NCI-H1694 treated with DMSO at 0.1 percent for 48 hours (cell line): Measurements from ENCODE around the gene LIN7B.
"Not testable (repeated sequence)": the region's sequence is repeated elsewhere in the genome, so short reads cannot be mapped to it uniquely, and the experiment has no call there.

Experiments used
- DNase-seq: peaks from one replicate; lab custom pipeline; 2025; lab: John Stamatoyannopoulos, UW

Gene LIN7B, protein sequence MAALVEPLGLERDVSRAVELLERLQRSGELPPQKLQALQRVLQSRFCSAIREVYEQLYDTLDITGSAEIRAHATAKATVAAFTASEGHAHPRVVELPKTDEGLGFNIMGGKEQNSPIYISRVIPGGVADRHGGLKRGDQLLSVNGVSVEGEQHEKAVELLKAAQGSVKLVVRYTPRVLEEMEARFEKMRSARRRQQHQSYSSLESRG

DNA sequence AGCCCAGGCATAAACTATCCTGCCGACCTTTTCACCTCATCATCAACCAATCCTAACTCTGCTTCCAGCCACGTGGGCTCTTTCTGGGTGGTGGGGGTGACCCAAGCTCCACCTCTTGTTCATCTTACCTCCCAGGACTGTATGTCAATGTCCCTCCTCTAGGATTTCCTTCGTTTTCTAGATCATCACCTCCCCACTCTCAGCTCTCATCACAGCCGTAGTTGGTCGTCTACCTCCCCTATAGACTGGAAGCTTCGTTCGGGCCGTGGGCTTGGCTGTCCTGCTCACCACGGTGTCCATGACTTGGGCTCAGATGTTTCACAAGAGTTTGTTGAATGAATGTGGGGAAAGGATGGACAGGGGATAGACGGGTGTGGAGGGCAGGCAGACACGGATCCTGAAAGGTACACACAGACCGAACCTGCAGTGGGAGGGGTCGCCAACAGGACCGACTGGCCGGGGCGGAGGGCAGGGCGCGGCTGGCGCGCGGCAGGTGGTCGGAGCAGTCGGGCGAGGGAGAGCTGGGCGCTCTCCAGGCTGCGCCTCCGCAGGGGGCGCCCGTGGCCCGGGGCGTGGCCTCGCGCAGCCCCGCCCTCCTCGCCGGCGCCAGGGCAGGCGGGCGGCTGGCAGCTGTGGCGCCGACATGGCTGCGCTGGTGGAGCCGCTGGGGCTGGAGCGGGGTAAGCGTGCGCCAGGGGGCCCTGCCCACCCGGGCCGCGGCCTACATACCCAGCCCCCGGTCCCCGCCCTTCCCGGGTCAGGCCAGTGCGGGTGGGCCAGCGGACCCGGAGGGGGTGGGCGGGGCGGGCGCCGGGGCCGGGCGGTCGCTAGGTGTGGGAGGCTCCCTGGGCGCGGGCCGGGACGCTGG, at the start of gene LIN7B:
LIN7B (plus strand) TSS at position 609 of the 868 bp plus-strand sequence; CDS start at position 644, 35 bp downstream.
- DNase-seq = peak; percentile 46

DNA sequence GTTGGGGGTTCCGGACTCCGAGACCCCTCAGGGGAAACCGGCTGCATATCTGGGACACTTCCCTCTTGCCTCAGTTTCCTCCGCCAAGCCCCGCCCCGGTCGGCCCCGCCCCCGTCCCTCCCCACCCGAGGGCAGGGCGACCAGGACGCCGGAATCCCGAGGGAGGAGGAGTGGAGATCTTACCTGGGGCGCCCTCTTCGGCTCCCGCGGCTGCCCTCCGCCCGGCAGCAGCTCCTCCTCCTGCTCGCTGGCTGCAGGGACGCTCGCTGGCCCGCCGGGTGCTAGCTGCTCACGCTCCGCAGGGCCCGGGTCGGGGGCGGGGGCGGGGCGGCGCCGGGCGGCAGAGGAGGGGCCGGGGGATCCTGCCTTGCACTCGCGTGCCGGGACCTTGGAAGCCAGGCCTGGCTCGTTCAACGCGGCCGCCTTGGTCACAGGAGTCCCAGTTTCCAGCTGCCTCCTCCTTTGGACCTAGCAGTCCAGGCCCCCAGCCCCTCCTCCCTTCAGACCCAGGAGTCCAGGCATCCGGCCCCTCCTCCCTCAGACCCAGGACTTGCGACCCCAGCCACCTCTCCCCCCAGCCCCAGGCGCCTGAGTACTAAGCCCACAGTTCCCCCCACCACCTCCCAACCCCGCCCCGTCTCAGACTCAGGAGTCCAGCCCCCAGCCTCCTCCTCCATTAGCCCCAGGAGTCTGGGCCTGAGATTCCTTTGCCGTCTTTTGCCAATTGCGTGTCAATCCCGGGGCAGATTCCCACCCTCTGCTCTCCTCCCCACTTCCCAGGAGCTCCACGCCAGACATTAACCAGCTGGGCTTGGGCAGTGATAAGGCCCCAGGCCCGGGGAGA, 49.2 kb upstream of the LIN7B start, which contains the start of gene NTF4:
NTF4 (minus strand) TSS at position 51 of the 844 bp plus-strand sequence. CDS start 2,821 bp downstream, outside the sequence.
- no peak for DNase-seq

DNA sequence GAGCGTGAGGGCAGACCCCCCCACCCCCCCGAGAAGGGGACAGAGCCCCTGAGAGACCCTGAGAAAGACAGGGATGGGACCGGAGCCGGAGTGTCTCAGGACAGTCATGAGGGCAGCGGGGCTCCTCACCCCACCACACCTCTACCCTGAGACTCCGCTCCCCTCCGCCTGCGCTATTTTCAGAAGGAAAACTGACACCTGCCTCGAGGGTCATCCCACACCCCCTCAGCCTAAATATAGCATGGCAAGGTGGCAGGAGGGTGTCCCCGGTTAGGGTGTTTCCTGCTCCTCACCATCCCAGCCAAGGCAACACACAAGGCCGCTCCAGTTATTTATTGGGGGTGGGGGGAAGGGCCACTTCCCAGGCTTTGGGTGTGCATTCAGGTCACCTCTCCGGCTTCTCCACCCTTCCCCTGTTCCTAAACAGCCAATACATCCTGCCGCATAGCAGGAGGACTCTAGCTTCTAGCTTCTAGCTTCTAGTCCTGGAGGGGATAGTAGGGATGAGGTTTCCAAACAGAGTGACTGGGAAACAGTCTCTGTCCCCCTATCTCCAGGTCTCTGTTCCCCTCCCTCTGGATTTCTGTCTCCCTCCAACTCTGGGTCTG, 48.2 kb upstream of the LIN7B start:
- DNase-seq = no peak

DNA sequence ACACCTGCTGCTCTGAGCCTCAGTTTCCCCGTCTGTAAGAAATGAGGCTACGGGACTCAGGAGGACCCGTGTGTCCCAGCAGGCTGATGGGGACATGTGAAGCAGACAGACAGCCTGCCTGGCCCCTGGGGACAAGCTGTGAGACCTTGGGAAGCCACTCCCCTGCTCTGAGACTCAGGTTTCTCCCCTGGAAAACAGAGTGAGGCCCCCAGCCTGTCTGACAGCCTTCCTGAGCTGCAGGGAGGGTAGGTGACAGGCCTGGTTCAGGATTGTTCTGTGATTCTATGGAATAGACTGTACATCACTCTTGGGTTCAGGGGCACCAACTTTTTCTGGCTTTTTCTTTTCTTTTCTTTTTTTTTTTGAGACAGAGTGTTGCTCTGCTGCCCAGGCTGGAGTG, 46.6 kb upstream of the LIN7B start:
- no peak for DNase-seq

DNA sequence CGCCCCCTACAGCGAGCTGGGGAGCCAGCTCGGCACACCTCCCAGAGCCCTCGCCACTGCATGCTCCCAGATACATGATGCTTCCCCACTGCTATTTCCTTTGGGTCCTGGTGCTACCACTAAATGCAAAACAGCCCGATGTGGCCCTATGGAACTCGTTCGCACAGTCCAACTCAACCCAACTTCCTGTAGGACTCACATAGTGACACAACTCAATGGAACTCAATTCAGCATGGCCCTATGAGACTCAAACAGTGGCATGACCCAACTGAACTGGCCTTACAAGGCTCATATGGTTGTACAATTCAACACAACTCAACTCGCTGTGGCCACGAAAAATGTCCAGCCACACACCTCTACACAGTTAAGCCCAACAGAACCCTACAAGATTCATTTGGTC, 45.1 kb upstream of the LIN7B start:
- no peak for DNase-seq

DNA sequence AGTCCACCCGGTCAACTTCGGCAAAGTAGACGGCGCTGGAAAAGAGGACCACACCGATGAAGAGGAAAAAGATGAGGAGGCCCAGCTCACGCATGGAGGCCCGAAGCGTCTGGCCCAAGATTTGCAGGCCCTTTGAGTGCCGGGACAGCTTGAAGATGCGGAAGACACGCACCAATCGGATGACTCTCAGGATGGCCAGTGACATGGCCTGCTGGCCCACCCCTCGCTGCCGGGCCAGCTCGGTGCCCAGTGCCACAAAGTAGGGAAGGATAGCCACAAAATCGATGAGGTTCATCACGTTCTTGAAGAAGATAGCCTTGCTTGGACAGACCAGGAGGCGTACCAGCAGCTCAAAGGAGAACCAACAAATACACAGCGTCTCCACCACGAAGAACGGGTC, 43.8 kb upstream of the LIN7B start:
- DNase-seq = no peak

DNA sequence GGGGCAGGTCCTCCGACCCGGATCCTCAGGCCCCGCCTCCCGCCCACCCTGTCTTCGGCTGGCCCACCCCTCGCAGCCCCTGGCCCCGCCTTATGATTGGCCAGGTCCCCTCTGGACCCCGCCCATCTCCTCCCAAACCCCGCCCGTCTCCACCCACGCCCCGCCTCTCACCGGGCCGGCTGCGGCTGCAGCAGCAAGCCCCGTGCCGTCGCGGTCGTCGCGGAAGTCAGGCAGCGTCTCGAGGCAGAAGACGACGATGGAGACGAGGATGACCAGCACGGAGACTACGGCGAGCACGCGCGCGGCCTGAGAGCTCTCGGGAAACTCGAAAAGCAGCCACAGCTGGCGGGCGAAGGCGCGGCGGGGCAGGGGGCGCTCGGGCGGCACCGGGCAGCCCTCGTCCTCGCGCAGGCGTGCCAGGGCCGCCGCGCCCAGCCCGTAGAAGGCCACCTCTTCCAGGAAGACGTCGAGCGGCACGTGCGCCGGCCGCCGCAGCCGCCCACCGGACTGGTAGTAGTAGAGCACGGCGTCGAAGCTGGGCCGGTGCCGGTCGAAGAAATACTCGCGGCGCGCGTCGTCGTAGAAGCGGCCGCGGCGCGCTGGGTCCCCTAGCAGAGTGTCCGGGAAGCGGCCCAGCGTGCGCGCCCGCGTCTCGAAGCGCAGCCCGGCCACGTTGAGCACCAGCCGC, 42.2 kb upstream of the LIN7B start:
- DNase-seq = no peak

DNA sequence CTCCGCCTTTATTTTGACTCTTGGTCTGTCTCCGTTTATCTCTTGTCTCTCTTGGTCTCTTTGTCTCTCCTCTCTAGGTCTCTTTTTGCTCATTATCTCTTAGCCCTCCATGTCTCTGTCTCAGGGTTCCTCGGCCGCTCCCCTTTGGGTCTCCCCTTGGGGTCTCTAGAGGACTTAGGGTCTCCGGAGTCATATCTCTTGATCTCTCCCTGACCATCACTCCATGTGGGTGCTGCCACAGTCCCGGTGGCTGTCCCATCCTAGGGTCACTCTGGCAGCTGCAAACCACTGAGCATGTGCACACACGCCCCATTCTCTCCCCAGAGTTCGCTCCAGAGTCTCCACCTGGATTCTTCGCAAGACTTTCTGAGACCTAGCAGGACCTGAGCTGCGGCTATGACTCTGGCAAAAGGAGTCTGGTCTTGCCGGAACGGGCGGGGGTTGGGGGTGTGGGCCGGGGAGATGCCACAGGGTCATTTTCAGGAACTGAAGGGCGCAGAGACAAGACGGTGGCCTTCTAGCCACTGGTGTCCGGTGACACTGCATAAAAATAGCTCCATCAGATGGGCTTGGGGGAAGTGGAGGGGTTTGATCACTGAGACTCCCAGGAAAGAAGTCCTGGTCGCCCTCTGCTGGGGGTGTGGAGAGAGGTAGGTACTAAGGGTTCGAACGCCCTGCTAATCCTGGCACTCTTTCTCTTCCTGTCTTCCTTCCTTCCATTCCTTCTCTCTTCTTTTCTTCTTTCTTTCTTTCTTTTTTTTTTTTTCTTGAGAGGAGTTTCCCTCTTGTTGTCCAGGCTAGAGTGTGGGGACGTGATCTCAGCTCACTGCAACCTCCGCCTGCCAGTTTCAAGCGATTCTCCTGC, 40.4 kb upstream of the LIN7B start:
- peak; percentile 40 for DNase-seq

DNA sequence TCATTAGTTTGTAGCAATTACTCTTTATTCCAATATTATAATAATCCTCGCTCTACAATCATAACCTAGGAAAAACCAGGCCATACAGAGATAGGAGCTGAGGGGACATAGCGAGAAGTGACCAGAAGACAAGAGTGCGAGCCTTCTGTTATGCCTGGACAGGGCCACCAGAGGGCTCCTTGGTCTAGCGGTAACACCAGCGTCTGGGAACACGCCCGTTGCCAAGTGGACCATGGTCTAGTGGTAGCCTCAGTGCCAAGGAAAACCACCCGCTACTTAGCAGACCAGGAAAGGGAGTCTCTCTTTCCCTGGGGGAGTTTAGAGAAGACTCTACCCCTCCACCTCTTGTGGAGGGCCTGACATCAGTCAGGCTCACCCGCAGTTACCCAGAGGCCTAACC, 39.3 kb upstream of the LIN7B start:
- not testable (repeated sequence) for DNase-seq

DNA sequence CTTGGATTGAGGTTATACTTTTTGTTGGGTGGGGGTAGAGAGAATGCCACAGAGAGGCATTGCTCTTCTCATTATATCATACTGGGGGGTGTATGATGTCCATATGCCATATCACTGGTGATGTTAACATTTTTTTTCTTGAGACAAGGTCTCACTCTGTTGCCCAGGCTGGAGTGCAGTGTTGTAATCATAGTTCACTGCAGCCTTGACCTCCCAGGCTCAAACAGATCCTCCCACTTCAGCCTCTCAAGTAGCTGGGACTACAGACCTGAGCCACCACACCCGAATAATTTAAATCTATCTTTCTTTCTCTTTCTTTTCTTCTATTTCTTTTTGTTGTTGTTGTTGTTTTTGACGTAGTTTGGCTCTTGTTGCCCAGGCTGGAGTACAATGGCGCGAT, 33.8 kb upstream of the LIN7B start:
- DNase-seq = no peak

DNA sequence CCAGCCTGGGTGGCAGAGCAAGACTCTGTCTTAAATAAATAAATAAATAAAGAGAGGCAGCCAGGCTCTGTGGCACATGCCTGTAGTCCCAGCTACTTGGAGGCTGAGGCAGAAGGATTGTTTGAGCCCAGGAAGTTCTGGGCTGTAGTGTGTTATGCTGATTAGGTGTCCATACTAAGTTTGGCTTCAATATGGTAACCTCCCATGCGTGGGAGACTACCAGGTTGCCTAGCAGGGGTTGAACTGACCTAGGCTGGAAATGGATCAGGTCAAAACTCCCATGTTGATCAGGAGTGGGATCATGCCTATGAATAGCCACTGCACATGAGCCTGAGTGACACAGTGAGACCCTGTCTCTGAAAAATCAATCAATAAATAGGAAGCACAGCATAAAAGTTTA, 32.9 kb upstream of the LIN7B start:
- no peak for DNase-seq

DNA sequence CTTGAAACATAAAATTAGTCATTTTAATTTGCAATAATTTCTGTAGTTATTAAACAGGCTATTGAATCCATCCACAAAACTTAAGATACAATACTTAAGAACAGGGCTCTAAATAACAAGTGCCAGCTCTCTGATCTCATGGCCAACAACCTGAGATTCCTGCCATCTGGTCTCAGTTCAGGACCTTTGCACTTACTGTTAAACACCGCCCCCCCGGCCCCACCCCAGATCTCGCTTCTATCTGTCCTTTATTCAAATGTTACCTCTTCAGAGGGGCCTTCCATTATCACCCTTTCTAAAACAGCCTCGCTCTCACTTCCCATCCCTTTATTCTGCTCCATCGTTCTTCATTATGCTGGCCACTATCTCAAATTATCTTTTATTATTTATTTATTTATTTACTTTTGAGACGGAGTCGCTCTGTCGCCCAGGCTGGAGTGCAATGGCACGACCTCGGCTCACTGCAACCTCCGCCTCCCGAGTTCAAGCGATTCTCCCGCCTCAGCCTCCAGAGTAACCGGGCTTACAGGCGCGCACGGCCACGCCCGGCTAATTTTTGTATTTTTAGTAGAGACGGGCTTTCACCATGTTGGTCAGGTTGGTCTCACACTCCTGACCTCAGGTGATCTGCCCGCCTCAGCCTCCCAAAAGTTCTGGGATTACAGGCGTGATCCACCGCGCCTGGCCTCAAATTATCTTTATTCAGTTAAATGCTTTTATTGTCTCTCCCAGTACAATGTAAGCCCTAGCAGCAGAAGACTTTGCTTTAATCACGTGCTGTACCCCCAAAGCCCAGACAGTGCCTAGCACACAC, 29.8 kb upstream of the LIN7B start:
- DNase-seq = no peak

DNA sequence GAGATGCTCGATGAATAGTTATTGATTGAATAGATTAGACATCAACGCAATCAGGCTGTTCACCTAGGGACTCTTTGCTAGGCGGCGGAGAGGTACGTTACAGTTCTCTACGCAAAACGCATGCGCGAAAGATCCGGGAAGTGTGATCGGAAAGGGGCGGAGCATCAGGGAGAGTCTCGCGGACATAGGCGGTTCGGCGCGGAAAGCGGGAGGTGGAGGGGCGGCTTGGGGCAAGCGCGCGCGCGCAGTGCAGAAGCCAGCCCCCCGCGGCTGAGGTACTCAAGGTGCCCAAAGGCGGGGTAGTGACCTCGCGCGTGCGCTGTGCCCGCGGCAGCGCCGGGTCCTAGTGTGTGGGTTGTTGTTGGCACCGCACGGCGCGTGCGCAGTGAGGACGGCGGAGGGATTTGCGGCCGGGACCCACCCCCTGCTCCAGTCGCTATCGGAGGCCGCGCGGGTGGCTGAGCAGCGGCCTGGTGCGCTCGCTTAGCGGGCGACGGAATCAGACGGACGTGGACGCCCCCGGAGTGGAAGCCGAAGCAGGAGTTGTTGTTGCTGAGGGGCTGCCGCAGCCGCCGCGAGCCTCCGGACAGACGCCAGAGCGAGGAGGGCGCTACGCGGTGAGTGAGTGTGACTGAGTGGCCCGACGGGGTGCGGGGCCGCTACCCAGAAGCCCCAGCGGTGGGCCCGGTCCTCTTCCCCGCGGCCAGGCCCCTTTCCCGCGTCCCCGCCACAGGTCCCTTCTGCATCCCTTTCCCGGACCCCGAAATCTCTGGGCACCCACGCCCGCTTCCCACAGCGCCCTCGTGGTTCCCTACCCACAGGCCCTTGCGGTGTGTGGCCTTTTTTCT, 28.9 kb upstream of the LIN7B start, which contains the start of gene SNRNP70:
SNRNP70 (plus strand) TSS at position 432 of the 848 bp plus-strand sequence. CDS start 964 bp downstream, outside the sequence.
- DNase-seq = peak; percentile 98

DNA sequence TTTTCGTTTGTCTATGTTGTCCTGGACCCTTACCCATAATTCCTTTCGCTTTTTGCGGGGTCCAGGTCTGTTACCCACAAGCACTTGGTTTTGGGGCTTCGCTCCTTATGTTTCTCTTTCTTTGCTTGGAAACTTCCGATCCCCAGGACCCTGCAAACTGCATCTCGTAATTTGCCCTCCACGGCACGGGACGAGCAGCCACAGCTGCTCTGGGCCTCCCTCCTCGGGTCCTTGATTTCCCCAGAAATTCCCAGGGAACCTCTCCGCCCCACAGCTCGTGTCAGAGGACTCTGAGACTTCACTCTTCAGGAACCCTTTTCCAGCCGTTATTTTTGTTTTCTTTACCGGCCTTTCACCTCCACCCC, 28.3 kb upstream of the LIN7B start:
- no peak for DNase-seq

DNA sequence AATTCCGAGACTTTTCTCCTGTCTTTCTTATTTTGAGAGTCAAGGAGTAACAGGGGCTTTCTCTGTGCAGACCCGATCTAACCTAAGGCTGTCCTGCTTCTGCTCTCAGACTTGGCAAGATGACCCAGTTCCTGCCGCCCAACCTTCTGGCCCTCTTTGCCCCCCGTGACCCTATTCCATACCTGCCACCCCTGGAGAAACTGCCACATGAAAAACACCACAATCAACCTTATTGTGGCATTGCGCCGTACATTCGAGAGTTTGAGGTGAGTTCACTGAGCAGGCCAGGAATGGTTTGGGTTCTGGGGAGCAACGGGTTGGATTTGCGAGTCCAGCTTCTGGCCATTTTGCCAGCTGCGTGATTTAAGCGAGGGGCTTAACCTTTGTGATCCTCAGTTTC, 27.9 kb upstream of the LIN7B start:
- DNase-seq = no peak

DNA sequence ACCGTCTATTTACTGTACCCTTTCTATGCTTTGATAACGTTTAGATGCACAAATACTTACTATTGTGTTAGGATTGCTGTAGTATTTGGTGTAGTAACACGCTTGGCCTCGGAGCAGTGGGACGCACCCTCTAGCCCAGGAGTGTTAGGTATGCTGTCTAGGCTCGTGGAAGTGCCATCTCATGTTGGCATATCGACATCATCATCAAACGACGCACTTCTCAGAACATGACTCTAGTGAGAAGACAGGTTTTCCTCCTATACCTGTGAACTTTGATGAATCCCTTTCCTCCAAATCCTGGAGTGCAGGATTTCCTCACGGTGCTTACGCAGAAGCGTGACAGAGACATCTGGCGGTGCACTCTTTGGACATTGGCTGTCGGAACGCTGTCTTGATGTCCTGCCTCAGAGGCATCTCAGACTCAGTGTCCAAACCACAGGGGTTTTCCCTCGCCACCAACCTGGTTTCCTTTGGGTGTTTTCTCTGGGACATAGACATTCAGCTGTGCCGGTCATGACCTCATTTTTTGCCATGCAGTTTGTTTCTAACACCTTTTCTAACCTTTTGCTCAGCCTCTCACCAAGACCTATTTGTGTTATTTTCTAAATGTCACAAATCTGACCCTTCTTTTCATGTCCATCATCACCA, 22.7 kb upstream of the LIN7B start:
- no peak for DNase-seq

DNA sequence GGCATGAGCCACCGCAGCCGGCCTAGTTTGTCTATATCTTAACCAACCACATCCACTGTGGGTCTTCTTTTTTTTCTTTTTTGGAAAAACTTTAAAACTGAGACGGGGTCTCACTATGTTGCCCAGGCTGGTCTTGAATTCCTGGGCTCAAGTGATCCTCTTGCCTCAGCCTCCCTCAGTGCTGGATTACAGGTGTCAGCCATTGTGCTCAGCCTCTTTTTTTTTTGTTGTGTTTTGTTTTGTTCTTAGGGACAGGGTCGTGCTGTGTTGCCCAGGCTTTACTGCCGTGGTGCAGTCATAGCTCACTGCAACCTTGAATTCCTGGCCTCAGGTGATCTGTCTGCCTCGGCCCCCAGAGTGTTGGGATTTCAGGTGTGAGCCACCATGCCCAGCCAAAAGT, 21.5 kb upstream of the LIN7B start:
- no peak for DNase-seq
